Adrenal gland (tissue), 5 donors: ENCODE measurements around the gene OR4M1.
"Not testable (repeated sequence)": the region's sequence is repeated elsewhere in the genome, so short reads cannot be mapped to it uniquely, and the experiment has no call there.

Experiments
- CTCF ChIP-seq, 6 experiments: fragments of 450-650 bp in 4 of 6; fragments of 200-600 bp in 2 of 6; sonication (generic) in 1 of 6; IDR thresholded peaks; 1 replicate in 5 of 6; 2 replicates in 1 of 6; pipeline versions ENCODE4 v1.5.1 to v1.8.0; 2016 to 2021; ENCODE audit warnings: antibody characterized with exemption in 6 of 6, mild to moderate bottlenecking in 2 of 6, moderate library complexity in 1 of 6
- POLR2A ChIP-seq, 2 donors: fragments of 450-650 bp; IDR thresholded peaks; one replicate each; pipeline ENCODE4 v1.6.1; 2017; ENCODE audit warnings: antibody characterized with exemption in 2 of 2, mild to moderate bottlenecking in 2 of 2, moderate library complexity in 1 of 2
- donor health status: DM: no; HTN: no; CAD: no.

GRCh38 chr14:19771491-19771890, 1.8 kb upstream of the OR4M1 start:
- TF ChIP-seq CTCF, POLR2A (IDR thresholded peaks at IDR 0.05): not testable (repeated sequence)
